ENCODE results near the gene ABCC9. TPM values are rescaled to one million over a fixed set of nuclear protein-coding genes. Genes with fewer than 3 reads are reported as not detected.

ABCC9 gene
- total and polyA plus RNA-seq, 2 experiments from 2014 or later: 12.7 to 44.3 TPM

GRCh38 chr12:21826618-21826910, 114.7 kb downstream of the ABCC9 start:
- Histone ChIP-seq H3K4me3 (no peak overlapping the region), H3K79me2 (ENCODE audit: insufficient read depth) (no peaks in the 10 kb centered on the region), H3K9me3 (ENCODE audit: low read depth) (no peaks in the 10 kb centered on the region), H3K36me3 (ENCODE audit: low read depth) (no peaks in the 10 kb centered on the region), H2AFZ (no peak overlapping the region), H3K27me3 (replicated peaks; ENCODE audit: insufficient read depth) (no peaks in the 10 kb centered on the region), H3K27ac (no peak overlapping the region), H3F3A (ENCODE audit: insufficient read depth) (peaks cover 25% of the 10 kb centered on the region), H4K20me1 (ENCODE audit: insufficient read depth) (no peaks in the 10 kb centered on the region), H3K4me2 (ENCODE audit: unreplicated experiment) (no peak overlapping the region), H3K9me2 (ENCODE audit: insufficient read depth) (no peaks in the 10 kb centered on the region), H3K4me1 (ENCODE audit: insufficient read depth) (peaks cover 19% of the 10 kb centered on the region), H3K9ac (no peak overlapping the region)
- 58 to 59% methylated on average over 4 of the region's 4 CpGs for WGBS, 2 experiments (ENCODE audit: low coverage in 1 of 2, low lambda C conversion rate in 2 of 2, missing lambda C conversion rate in 2 of 2)
- no peak for DNase-seq
- in situ Hi-C loops (cut with MboI): no loop called here
- no peak for TF ChIP-seq EZH2 (IDR thresholded peaks at IDR 0.05; ENCODE audit: insufficient read depth, poor library complexity, severe bottlenecking)
- no peak for TF ChIP-seq EZH2phosphoT487 (IDR thresholded peaks at IDR 0.05; ENCODE audit: insufficient read depth, low read depth)

GRCh38 chr12:21825886-21826617, 115.2 kb downstream of the ABCC9 start:
- no peak for TF ChIP-seq EZH2 (IDR thresholded peaks at IDR 0.05; ENCODE audit: insufficient read depth, poor library complexity, severe bottlenecking)
- no peak for TF ChIP-seq EZH2phosphoT487 (IDR thresholded peaks at IDR 0.05; ENCODE audit: insufficient read depth, low read depth)
- no peaks in the 10 kb centered on the region for H4K20me1 ChIP-seq (ENCODE audit: insufficient read depth)
- H3K79me2 ChIP-seq (ENCODE audit: insufficient read depth): no peaks in the 10 kb centered on the region
- in situ Hi-C loops (cut with MboI): no loop called here
- no peaks in the 10 kb centered on the region for H3K36me3 ChIP-seq (ENCODE audit: low read depth)
- H3K27ac ChIP-seq: no peak overlapping the region
- 67 to 74% methylated on average over 2 of the region's 2 CpGs for WGBS, 2 experiments (ENCODE audit: low coverage in 1 of 2, low lambda C conversion rate in 2 of 2, missing lambda C conversion rate in 2 of 2)
- H3K9ac ChIP-seq: no peak overlapping the region
- H3K9me2 ChIP-seq (ENCODE audit: insufficient read depth): no peaks in the 10 kb centered on the region
- no peaks in the 10 kb centered on the region for H3K27me3 ChIP-seq (replicated peaks; ENCODE audit: insufficient read depth)
- no peak overlapping the region for H3K4me3 ChIP-seq
- no peak overlapping the region for H2AFZ ChIP-seq
- H3K9me3 ChIP-seq (ENCODE audit: low read depth): no peaks in the 10 kb centered on the region
- H3K4me2 ChIP-seq (ENCODE audit: unreplicated experiment): no peak overlapping the region
- no peak for DNase-seq
- H3K4me1 ChIP-seq (ENCODE audit: insufficient read depth): peaks cover 16% of the 10 kb centered on the region
- H3F3A ChIP-seq (ENCODE audit: insufficient read depth): peaks cover 21% of the 10 kb centered on the region

GRCh38 chr12:21823581-21823980, 117.6 kb downstream of the ABCC9 start:
- H3K27me3 ChIP-seq (replicated peaks; ENCODE audit: insufficient read depth): no peaks in the 10 kb centered on the region
- 31 to 37% methylated on average over 8 of the region's 8 CpGs for WGBS, 2 experiments (ENCODE audit: low coverage in 1 of 2, low lambda C conversion rate in 2 of 2, missing lambda C conversion rate in 2 of 2)
- H3K9me3 ChIP-seq (ENCODE audit: low read depth): no peaks in the 10 kb centered on the region
- H3K79me2 ChIP-seq (ENCODE audit: insufficient read depth): no peaks in the 10 kb centered on the region
- H3K4me2 ChIP-seq (ENCODE audit: unreplicated experiment): peak overlapping the region; percentile 42
- in situ Hi-C loops (cut with MboI): no loop called here
- H3K4me1 ChIP-seq (ENCODE audit: insufficient read depth): peaks cover 30% of the 10 kb centered on the region
- peak overlapping the region; percentile 53 for H2AFZ ChIP-seq
- H3K9ac ChIP-seq: no peak overlapping the region
- peak; percentile 56 for DNase-seq
- H3K36me3 ChIP-seq (ENCODE audit: low read depth): no peaks in the 10 kb centered on the region
- H4K20me1 ChIP-seq (ENCODE audit: insufficient read depth): no peaks in the 10 kb centered on the region
- TF ChIP-seq EZH2phosphoT487 (IDR thresholded peaks at IDR 0.05; ENCODE audit: insufficient read depth, low read depth): no peak
- TF ChIP-seq EZH2 (IDR thresholded peaks at IDR 0.05; ENCODE audit: insufficient read depth, poor library complexity, severe bottlenecking): no peak
- H3K9me2 ChIP-seq (ENCODE audit: insufficient read depth): no peaks in the 10 kb centered on the region
- H3K27ac ChIP-seq: no peak overlapping the region
- no peak overlapping the region; the same call in 1 of the 2 replicates for H3K4me3 ChIP-seq
- H3F3A ChIP-seq (ENCODE audit: insufficient read depth): peaks cover 25% of the 10 kb centered on the region

- H3K9ac ChIP-seq: peak overlapping the region; percentile 4; the same call in 1 of the 2 replicates
- H3K4me1 ChIP-seq (ENCODE audit: insufficient read depth): peaks cover 21% of the 10 kb centered on the region
- in situ Hi-C loops (cut with MboI): no loop called here
- TF ChIP-seq EZH2phosphoT487 (IDR thresholded peaks at IDR 0.05; ENCODE audit: insufficient read depth, low read depth): no peak
- TF ChIP-seq EZH2 (IDR thresholded peaks at IDR 0.05; ENCODE audit: insufficient read depth, poor library complexity, severe bottlenecking): no peak
- peak overlapping the region; percentile 17 for H3K4me3 ChIP-seq
- no peak overlapping the region for H2AFZ ChIP-seq
- H3K27me3 ChIP-seq (replicated peaks; ENCODE audit: insufficient read depth): no peaks in the 10 kb centered on the region
- no peaks in the 10 kb centered on the region for H3K9me2 ChIP-seq (ENCODE audit: insufficient read depth)
- H3K27ac ChIP-seq: peak overlapping the region; percentile 39
- H3K36me3 ChIP-seq (ENCODE audit: low read depth): no peaks in the 10 kb centered on the region
- H3F3A ChIP-seq (ENCODE audit: insufficient read depth): peaks cover 17% of the 10 kb centered on the region; the same call in 1 of the 2 replicates
- no peaks in the 10 kb centered on the region for H3K79me2 ChIP-seq (ENCODE audit: insufficient read depth)
- H4K20me1 ChIP-seq (ENCODE audit: insufficient read depth): no peaks in the 10 kb centered on the region
- H3K4me2 ChIP-seq (ENCODE audit: unreplicated experiment): peak overlapping the region; percentile 59
- H3K9me3 ChIP-seq (ENCODE audit: low read depth): no peaks in the 10 kb centered on the region
- peak; percentile 18 for DNase-seq
Measured at GRCh38 chr12:21819678-21820077, 121.5 kb downstream of the ABCC9 start.

Measured in GM23248 (cell line).